Chondrocyte (in vitro differentiated cells): ENCODE measurements around the gene HYDIN. TPM values are rescaled to one million over a fixed set of nuclear protein-coding genes. Genes with fewer than 3 reads are reported as not detected.

ENCODE experiments used
- DNase-seq: peaks from one replicate; pipeline ENCODE4 v3.0.0; 2021; ENCODE audit warnings: mixed read lengths, low spot score
- H3K27ac Mint-ChIP-seq: one replicate; pipeline ENCODE4 v1.8.0; 2021; ENCODE audit warnings: mild to moderate bottlenecking, moderate library complexity, mixed read lengths; ENCODE audit not compliant: unreplicated experiment
- H3K27me3 Mint-ChIP-seq: 2 replicates; pipeline ENCODE4 v1.8.0; 2021; ENCODE audit warnings: low read depth, mixed read lengths
- H3K36me3 Mint-ChIP-seq: 2 replicates; pipeline ENCODE4 v1.8.0; 2021; ENCODE audit warnings: low read depth, mixed read lengths
- H3K4me1 Mint-ChIP-seq: 2 replicates; pipeline ENCODE4 v1.8.0; 2021; ENCODE audit warnings: low read depth, mild to moderate bottlenecking, mixed read lengths
- H3K4me3 Mint-ChIP-seq: one replicate; pipeline ENCODE4 v1.8.0; 2021; ENCODE audit warnings: mild to moderate bottlenecking, moderate library complexity, mixed read lengths; ENCODE audit not compliant: unreplicated experiment
- H3K9me3 Mint-ChIP-seq: 2 replicates; pipeline ENCODE4 v1.8.0; 2021; ENCODE audit warnings: low read depth, mixed read lengths
- CTCF ChIP-seq: fragments of 200-600 bp; sonication (generic); IDR thresholded peaks from 2 replicates; pipeline ENCODE4 v1.5.0; 2021; ENCODE audit warnings: antibody characterized with exemption, mild to moderate bottlenecking, moderate library complexity
- total RNA-seq: library from RNA; stranded (reverse); gene quantifications from 3 replicates; pipeline ENCODE4 v1.2.1, GENCODE V29; 2021

The HYDIN gene
- total RNA-seq, 1 donor from 2014 or later: not detected

- Mint-ChIP-seq H3K36me3 (no peaks in the 10 kb centered on the region), H3K27ac (no peak overlapping the region), H3K27me3 (no peaks in the 10 kb centered on the region), H3K9me3 (peaks cover 12% of the 10 kb centered on the region), H3K4me1 (no peaks in the 10 kb centered on the region), H3K4me3 (no peak overlapping the region)
- DNase-seq: no peak
- TF ChIP-seq CTCF: no peak
These were observed 32.1 kb downstream of the HYDIN start for GRCh38 chr16:71198408-71198807.

- Mint-ChIP-seq H3K27me3 (peaks cover 5% of the 10 kb centered on the region), H3K36me3 (no peaks in the 10 kb centered on the region), H3K4me1 (no peaks in the 10 kb centered on the region), H3K4me3 (no peak overlapping the region), H3K27ac (no peak overlapping the region), H3K9me3 (no peaks in the 10 kb centered on the region)
- no peak for TF ChIP-seq CTCF
- no peak for DNase-seq
These were observed 38.1 kb downstream of the HYDIN start for GRCh38 chr16:71192387-71192786.

- H3K4me1 Mint-ChIP-seq: no peaks in the 10 kb centered on the region
- DNase-seq: no peak
- no peak for TF ChIP-seq CTCF
These were observed 41.4 kb downstream of the HYDIN start for GRCh38 chr16:71188956-71189712.

GRCh38 chr16:71185347-71185746 is 45.2 kb downstream of the HYDIN start:
- Mint-ChIP-seq H3K4me3 (no peak overlapping the region), H3K36me3 (peaks cover 5% of the 10 kb centered on the region), H3K27ac (no peak overlapping the region), H3K9me3 (peaks cover 26% of the 10 kb centered on the region), H3K27me3 (peaks cover 10% of the 10 kb centered on the region), H3K4me1 (no peaks in the 10 kb centered on the region)
- DNase-seq: no peak
- TF ChIP-seq CTCF: no peak

More at GRCh38 chr16:71188956-71189712, 41.4 kb downstream of the HYDIN start:
- H3K9me3 Mint-ChIP-seq: peaks cover 3% of the 10 kb centered on the region
- peaks cover 5% of the 10 kb centered on the region for H3K27me3 Mint-ChIP-seq
- no peak overlapping the region for H3K27ac Mint-ChIP-seq
- H3K36me3 Mint-ChIP-seq: no peaks in the 10 kb centered on the region
- H3K4me3 Mint-ChIP-seq: no peak overlapping the region

- Mint-ChIP-seq H3K27ac (no peak overlapping the region), H3K36me3 (peaks cover 5% of the 10 kb centered on the region), H3K4me1 (no peaks in the 10 kb centered on the region), H3K9me3 (peaks cover 27% of the 10 kb centered on the region), H3K27me3 (peaks cover 11% of the 10 kb centered on the region), H3K4me3 (no peak overlapping the region)
- TF ChIP-seq CTCF: no peak
- DNase-seq: no peak
These were observed 51.0 kb downstream of the HYDIN start for GRCh38 chr16:71179569-71179968.
